T-helper 2 cell treated with Interferon-gamma antibody and Interleukin-4, amounts not matched to agents 5 μg/mL and 100 μg/mL, for 36 hours (primary cell): ENCODE data around the gene MTA3.
"Not testable (repeated sequence)": the region's sequence is repeated elsewhere in the genome, so short reads cannot be mapped to it uniquely, and the experiment has no call there.

Experiments used
- DNase-seq: peaks from one replicate; pipeline ENCODE4 v3.0.0; 2021; ENCODE audit warnings: low spot score
- H3K27ac Mint-ChIP-seq: one replicate; pipeline ENCODE4 v1.8.0; 2021; ENCODE audit warnings: mild to moderate bottlenecking, mixed read lengths
- H3K27me3 Mint-ChIP-seq: one replicate; pipeline ENCODE4 v1.8.0; 2021; ENCODE audit warnings: low read depth, mixed read lengths
- H3K36me3 Mint-ChIP-seq: one replicate; pipeline ENCODE4 v1.8.0; 2021; ENCODE audit warnings: low read depth, mixed read lengths
- H3K4me1 Mint-ChIP-seq: one replicate; pipeline ENCODE4 v1.8.0; 2021; ENCODE audit warnings: low read depth, mixed read lengths
- H3K4me3 Mint-ChIP-seq: one replicate; pipeline ENCODE4 v1.8.0; 2022; ENCODE audit warnings: mild to moderate bottlenecking, moderate library complexity, mixed read lengths
- H3K9me3 Mint-ChIP-seq: one replicate; pipeline ENCODE4 v1.8.0; 2021; ENCODE audit warnings: mixed read lengths

MTA3 gene

DNA sequence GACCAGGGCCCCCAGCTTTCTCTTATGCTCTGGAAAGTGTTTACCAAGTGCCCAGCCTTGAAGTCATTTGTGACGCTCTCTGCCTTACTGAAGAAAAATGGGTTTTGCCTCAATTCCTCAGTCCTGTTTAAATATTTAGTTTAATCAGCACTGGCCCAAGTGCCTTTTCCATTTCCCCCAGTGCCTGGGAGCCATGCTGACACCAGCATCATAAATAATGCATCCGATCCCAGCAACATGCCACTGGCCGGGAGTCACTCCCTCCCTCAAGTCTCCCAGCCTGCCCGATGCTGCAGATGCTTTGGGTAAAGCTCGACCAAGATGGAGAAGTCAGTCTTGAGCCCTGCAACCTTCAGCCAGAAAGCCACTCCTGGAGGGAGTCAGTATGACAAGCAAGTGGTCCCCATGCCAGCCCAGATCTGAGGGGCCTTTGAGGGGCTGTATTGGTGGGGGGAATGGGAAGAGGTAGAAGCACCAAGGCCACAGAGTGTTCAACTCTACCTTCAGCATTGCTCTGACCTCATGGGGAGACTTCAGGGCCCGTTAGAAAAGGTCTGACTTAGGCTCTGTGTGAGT, 12.0 kb upstream of the MTA3 start:
- peaks cover 4% of the 10 kb centered on the region for H3K27me3 Mint-ChIP-seq
- no peaks in the 10 kb centered on the region for H3K36me3 Mint-ChIP-seq
- H3K9me3 Mint-ChIP-seq, result no peaks in the 10 kb centered on the region
- DNase-seq, result no peak
- no peak overlapping the region for H3K4me3 Mint-ChIP-seq
- H3K4me1 Mint-ChIP-seq, result no peaks in the 10 kb centered on the region
- H3K27ac Mint-ChIP-seq, result no peak overlapping the region

DNA sequence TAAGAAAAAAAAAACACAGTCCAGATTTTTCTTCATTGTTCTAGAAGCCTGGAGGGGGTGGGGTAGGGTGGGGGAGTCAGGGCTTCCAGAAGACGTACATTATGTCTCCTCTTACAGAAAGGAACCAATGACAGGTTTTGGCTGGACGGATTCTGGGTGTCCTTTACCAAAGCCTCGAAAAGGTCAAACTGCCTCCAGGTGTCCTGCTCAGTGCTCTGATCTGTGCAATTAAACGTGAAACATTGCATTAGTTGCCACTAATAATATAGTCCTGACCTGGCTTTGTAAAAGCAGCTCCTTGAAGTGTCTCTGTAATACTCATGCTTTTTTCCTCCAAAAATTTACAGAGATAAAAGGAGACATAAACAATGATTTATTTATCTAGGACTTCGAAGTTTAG, 11.1 kb upstream of the MTA3 start:
- Mint-ChIP-seq H3K4me1 (no peaks in the 10 kb centered on the region), H3K27me3 (peaks cover 4% of the 10 kb centered on the region), H3K4me3 (no peak overlapping the region), H3K9me3 (no peaks in the 10 kb centered on the region), H3K27ac (no peak overlapping the region), H3K36me3 (no peaks in the 10 kb centered on the region)
- no peak for DNase-seq

DNA sequence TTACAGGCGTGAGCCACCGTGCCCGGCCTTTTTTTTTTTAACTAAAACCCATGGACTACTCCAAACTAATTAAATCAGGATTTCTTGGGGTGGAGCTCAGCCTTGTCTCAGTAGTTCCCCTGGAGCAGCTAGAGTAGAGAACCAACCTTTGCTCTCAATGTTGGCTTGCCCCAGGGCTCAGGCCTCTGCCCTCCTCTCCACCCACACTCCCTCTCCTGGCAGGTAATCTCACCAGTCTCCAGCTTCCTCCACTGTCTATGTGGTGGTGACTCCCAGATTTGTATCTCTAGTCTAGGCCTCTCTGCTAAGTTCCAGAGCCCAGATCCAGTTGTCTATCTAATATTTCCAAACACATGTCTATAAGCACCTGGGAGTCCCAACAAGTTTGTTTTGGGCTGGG, 9.6 kb upstream of the MTA3 start:
- H3K9me3 Mint-ChIP-seq, result no peaks in the 10 kb centered on the region
- no peak overlapping the region for H3K27ac Mint-ChIP-seq
- H3K4me3 Mint-ChIP-seq, result no peak overlapping the region
- H3K27me3 Mint-ChIP-seq, result peaks cover 8% of the 10 kb centered on the region
- no peaks in the 10 kb centered on the region for H3K36me3 Mint-ChIP-seq
- no peak for DNase-seq
- H3K4me1 Mint-ChIP-seq, result no peaks in the 10 kb centered on the region

DNA sequence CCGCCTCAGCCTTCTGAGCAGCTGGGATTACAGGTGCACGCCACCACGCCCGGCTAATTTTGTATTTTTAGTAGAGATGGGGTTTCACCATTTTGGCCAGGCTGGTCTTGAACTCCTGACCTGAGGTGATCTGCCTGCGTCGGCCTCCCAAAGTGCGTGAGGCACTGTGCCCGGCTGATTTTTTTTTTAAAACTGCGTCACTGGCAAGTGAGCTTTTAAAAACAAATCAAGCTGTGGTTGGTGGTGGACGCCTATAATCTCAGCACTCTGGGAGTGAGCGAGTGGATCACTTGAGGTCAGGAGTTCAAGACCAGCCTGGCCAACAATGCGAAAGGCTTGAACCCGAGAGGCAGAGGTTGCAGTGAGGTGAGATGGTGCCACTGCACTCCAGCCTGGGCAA, 8.3 kb upstream of the MTA3 start:
- peaks cover 11% of the 10 kb centered on the region for H3K27me3 Mint-ChIP-seq
- not testable (repeated sequence) for H3K4me3 Mint-ChIP-seq, H3K9me3 Mint-ChIP-seq, DNase-seq, H3K4me1 Mint-ChIP-seq, H3K27ac Mint-ChIP-seq, H3K36me3 Mint-ChIP-seq

DNA sequence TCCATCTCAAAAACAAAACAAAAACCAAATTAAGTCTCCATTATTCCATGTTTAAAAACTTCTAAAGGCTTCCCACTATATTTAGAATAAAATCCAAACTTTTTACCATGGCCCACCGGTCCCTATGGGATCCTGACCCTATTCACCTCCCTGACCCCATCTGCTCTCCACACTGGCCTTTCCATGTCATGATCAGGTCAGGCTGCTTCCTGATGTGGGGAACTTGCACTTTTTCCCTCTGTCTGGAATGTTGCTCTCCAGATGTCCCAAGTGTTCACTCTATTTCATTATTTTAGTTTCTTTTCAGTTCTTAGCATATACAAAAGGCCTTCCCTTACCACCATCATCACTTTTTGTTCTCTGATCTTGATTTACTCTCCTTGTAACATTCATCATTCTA, 7.5 kb upstream of the MTA3 start:
- no peak overlapping the region for H3K27ac Mint-ChIP-seq
- H3K4me1 Mint-ChIP-seq, result no peaks in the 10 kb centered on the region
- H3K4me3 Mint-ChIP-seq, result no peak overlapping the region
- no peaks in the 10 kb centered on the region for H3K9me3 Mint-ChIP-seq
- no peak for DNase-seq
- peaks cover 11% of the 10 kb centered on the region for H3K27me3 Mint-ChIP-seq
- no peaks in the 10 kb centered on the region for H3K36me3 Mint-ChIP-seq

DNA sequence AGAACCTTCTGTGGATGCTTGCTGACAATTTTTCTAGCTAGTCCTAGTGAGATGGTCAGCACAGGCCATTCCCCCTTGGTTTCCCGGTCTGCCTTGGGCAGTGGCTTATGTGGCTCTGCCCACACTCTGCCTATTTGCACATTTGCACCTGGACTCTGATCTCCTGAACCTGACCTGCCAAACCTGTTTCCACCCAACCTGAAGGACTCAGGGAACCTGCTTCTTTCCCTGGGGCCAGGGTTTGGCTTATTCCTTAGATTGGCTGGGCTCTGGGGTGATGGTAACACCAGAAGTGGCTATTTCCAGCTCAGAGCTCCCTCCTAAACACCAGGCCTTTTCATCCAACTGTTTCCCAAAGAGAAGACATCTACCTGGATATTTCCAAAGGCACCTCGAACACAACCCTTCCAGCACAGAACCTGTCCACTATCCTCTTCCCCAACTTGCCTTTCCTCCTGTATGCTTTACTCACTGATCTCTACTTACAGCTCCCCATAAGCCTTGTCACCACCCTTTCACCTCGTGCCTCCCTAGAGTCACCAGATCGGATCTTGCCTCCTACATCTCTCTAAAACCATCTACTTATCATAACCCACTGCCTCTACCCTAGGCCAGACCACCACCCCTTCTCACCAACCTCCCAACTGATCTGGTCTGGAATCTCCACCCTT, 5.8 kb upstream of the MTA3 start:
- H3K4me1 Mint-ChIP-seq, result peaks cover 13% of the 10 kb centered on the region
- no peak for DNase-seq
- H3K27ac Mint-ChIP-seq, result no peak overlapping the region

DNA sequence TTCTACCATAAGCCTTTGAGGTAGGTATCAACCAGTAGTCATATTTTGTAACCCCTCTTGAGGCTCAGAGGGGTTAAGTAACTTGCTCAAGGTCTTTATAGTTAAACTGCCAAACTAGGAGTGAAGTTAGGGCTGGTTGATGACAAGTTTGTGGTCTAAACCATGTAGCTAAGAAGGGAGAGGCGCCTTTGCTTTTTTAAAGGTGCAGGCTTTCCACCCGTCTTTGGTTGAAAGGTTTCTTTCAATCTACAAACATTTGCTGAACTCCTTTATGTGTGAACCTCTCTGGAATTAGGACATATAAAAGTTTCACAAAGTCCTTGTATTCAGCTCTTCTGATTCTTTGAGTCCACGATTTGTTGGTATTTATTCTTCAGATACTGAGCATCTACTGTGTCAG, 2.4 kb upstream of the MTA3 start:
- DNase-seq, result no peak
- Mint-ChIP-seq H3K4me3 (no peak overlapping the region), H3K27me3 (peaks cover 7% of the 10 kb centered on the region), H3K4me1 (peaks cover 20% of the 10 kb centered on the region), H3K9me3 (no peaks in the 10 kb centered on the region), H3K27ac (no peak overlapping the region), H3K36me3 (peaks cover 4% of the 10 kb centered on the region)

More for the DNA sequence above, 5.8 kb upstream of the MTA3 start:
- no peak overlapping the region for H3K4me3 Mint-ChIP-seq
- peaks cover 7% of the 10 kb centered on the region for H3K27me3 Mint-ChIP-seq
- no peaks in the 10 kb centered on the region for H3K9me3 Mint-ChIP-seq
- H3K36me3 Mint-ChIP-seq, result no peaks in the 10 kb centered on the region

DNA sequence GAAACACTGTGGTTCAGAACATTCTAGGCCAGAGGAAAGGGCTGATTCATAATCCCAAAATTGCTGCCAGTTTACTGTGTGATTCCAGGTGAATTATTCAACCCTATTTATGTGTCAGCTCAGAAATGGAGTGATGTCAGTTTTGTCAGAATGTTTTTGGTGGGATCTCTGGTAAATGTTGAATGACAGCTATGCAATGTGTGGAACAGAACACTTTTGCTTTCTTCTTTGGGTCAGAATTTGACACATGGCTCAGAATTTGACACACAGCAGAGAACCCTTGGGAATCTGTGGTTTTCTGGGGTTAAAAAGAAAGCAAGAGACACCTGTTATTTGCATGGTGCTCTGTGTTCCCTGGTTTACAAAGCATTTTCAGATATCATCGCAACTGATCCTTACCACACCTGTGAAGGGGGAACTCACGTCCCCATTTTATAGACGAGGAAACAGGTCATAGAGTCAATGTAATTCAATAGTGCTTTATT, 1.6 kb upstream of the MTA3 start:
- H3K27ac Mint-ChIP-seq, result no peak overlapping the region
- peak overlapping the region; percentile 63 for H3K4me3 Mint-ChIP-seq
- peaks cover 7% of the 10 kb centered on the region for H3K27me3 Mint-ChIP-seq
- H3K36me3 Mint-ChIP-seq, result peaks cover 7% of the 10 kb centered on the region
- peaks cover 20% of the 10 kb centered on the region for H3K4me1 Mint-ChIP-seq
- H3K9me3 Mint-ChIP-seq, result no peaks in the 10 kb centered on the region
- DNase-seq, result no peak

DNA sequence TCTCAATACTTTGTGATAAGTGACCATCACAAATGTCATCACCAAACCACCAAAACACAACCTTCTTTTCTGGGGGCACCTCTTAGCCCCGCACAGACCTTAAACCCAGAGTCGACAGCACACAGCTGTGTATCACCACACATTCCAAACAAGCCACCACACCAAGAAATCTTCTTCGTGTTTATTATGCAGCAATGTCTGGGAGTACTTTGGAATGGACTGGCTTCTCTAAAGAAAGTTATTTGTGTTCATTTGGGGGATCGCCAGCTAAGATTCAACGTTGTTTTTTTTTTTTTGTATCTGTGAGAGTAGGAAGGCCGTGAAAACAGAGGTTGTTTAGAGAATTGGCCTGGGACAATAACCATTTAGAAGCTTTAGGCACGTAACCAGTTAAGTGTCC, 1.1 kb upstream of the MTA3 start:
- peaks cover 7% of the 10 kb centered on the region for H3K36me3 Mint-ChIP-seq
- peaks cover 7% of the 10 kb centered on the region for H3K27me3 Mint-ChIP-seq
- H3K4me3 Mint-ChIP-seq, result peak overlapping the region; percentile 63
- H3K9me3 Mint-ChIP-seq, result no peaks in the 10 kb centered on the region
- DNase-seq, result no peak
- peak overlapping the region; percentile 35 for H3K27ac Mint-ChIP-seq
- H3K4me1 Mint-ChIP-seq, result peaks cover 20% of the 10 kb centered on the region

DNA sequence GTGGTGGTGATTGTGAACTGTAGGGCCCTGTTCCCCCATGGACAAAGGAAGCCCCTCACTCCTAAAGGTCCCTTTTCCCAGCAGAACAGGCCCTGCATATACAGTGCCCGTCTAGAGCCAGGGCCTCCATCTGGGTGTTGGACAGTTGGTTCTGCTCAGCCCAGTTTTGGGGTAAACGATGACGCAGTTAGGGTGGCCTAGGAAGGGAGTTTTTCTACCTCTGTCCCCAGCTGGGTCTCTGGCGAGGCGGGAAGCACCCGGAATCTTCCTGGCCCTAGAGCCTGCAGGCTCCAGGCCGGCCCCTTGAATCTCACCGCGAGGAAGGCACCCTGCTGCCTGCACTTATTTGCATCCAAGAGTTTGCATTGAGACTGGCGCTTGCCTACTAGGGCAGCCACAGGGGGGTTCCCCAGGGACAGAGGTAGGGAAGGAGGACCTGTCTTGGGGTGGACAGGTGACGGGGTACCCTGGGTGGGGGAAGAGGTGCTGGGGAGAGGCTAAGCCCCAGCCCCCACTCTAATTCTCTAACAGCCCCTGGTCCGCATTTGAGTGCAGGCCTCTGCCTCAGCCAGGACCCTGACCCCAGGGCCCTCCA, 529 bp upstream of the MTA3 start:
- Mint-ChIP-seq H3K27ac (peak overlapping the region; percentile 79), H3K4me3 (peak overlapping the region; percentile 63), H3K4me1 (peaks cover 20% of the 10 kb centered on the region), H3K36me3 (peaks cover 9% of the 10 kb centered on the region), H3K27me3 (peaks cover 6% of the 10 kb centered on the region), H3K9me3 (no peaks in the 10 kb centered on the region)
- no peak for DNase-seq

DNA sequence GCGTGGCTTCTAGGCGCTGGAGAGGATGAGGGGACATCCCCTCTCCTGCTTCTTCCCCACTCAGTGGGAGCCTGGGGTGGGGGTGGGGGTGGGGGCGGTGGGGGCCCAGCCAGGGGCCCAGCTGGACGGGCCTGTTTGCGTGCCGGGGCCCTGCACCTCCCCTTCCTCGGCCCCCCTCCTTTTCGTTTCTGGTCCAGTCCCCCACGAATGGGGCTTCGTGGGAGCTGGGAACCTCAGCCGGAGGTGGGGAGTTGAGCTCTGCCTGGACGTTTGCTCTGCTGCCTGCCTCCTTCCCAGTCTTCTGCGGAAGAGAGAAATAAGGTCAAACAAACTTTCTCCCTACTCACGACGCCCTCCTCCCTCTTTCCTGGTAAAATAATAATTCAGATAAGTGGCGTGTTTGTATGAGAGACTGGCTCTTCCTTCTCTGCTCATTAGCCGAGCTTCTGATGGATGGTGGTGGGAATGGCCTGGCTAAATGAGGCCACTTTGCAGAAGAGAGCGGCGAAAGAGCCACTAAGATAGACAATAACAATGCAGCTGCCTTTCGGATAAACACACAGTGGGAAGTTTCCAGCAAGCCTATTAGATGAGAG, 782 bp downstream of the MTA3 start:
- peaks cover 3% of the 10 kb centered on the region for H3K27me3 Mint-ChIP-seq
- no peak for DNase-seq
- peaks cover 13% of the 10 kb centered on the region for H3K36me3 Mint-ChIP-seq
- peak overlapping the region; percentile 93 for H3K27ac Mint-ChIP-seq
- H3K4me1 Mint-ChIP-seq, result peaks cover 23% of the 10 kb centered on the region
- no peaks in the 10 kb centered on the region for H3K9me3 Mint-ChIP-seq
- H3K4me3 Mint-ChIP-seq, result peak overlapping the region; percentile 91

DNA sequence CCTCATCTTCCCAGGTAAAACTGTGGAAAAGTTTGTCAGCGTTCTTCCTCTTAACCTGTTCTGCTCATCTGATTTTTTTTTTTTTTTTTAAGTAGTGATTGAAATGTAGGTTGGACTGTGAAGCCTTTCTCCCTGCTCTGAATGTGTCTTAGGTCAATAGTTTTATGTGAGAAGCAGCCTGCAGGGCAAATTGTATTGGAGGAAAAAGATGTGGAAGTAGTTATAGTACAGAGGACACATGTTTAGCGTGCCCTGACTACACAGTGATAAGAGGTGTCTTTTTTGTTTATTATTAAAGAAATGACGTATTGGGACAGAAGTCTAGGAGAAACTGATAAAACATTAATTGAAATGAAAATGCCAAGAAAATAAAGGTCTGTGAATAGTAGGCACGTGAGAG, 1.5 kb downstream of the MTA3 start:
- peak overlapping the region; percentile 79 for H3K27ac Mint-ChIP-seq
- H3K36me3 Mint-ChIP-seq, result peaks cover 13% of the 10 kb centered on the region

DNA sequence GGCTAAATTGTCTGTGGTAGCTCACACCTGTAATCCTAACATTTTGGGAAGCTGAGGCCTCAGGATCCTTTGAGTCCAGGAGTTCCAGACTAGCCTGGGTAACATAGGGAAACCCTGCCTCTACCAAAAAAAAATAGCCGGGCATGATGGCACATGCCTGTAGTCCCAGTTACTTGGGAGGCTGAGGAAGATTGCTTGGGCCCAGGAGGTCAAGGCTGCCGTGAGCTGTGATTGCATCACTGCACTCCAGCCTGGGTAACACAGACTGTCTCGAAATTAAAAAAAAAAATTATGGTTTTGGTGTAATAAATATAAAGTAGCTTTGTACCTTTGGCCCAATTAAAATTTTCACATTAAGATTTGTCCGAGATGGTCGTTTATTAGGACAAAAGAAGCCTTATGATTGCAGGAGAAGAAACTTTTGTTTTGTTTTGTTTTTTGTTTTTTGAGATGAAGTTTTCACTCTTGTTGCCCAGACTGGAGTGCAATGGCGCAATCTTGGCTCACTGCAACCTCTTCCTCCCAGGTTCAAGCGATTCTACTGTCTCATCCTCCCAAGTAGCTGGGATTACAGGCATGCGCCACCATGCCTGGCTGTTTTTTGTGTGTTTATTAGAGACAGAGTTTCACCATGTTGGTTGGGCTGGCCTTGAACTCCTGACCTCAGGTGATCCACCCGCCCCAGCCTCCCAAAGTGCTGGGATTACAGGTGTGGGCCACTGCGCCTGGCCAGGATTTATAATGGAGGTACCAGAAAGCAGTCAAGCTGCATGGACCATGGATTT, 4.1 kb downstream of the MTA3 start:
- peaks cover 26% of the 10 kb centered on the region for H3K4me1 Mint-ChIP-seq
- peaks cover 22% of the 10 kb centered on the region for H3K36me3 Mint-ChIP-seq
- DNase-seq, result no peak
- H3K27ac Mint-ChIP-seq, result no peak overlapping the region
- no peak overlapping the region for H3K4me3 Mint-ChIP-seq
- H3K9me3 Mint-ChIP-seq, result no peaks in the 10 kb centered on the region
- no peaks in the 10 kb centered on the region for H3K27me3 Mint-ChIP-seq

More for the DNA sequence above, 1.5 kb downstream of the MTA3 start:
- Mint-ChIP-seq H3K4me3 (peak overlapping the region; percentile 91), H3K4me1 (peaks cover 25% of the 10 kb centered on the region), H3K9me3 (no peaks in the 10 kb centered on the region), H3K27me3 (peaks cover 2% of the 10 kb centered on the region)
- DNase-seq, result no peak

DNA sequence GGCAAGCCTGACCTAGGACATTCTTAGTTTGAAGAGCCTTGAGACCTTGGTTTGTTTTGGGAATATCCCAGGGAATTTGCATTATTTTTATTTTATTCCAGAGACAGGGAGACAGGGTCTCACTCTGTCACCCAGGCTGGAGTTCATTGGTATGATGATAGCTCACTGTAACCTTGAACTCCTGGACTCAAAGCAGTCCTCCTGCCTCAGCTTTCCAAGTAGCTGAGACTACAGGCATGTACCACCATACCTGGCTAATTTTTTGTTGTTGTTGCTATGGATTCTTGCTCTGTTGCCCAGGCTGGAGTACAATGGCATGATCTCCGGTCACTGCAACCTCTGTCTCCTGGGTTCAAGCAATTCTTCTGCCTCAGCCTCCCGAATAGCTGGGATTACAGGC, 4.8 kb downstream of the MTA3 start:
- Mint-ChIP-seq H3K36me3 (peaks cover 22% of the 10 kb centered on the region), H3K4me3 (no peak overlapping the region), H3K4me1 (peaks cover 26% of the 10 kb centered on the region), H3K27me3 (no peaks in the 10 kb centered on the region), H3K27ac (peak overlapping the region; percentile 45), H3K9me3 (no peaks in the 10 kb centered on the region)
- no peak for DNase-seq
